ENCODE data around the gene SGIP1. TPM values are rescaled to one million over a fixed set of nuclear protein-coding genes. Genes with fewer than 3 reads are reported as not detected.

The SGIP1 gene
- total and polyA plus RNA-seq, 8 donors, result 0.31 to 2.3 (median 1.1) TPM

GRCh38 chr1:66696771-66697170, 162.8 kb downstream of the SGIP1 start:
- Histone ChIP-seq H3K36me3 (no peaks in the 10 kb centered on the region), H3K27me3 (no peaks in the 10 kb centered on the region), H3K4me3 (no peak overlapping the region), H3K4me1 (no peaks in the 10 kb centered on the region), H3K27ac (no peak overlapping the region), H3K9me3 (no peaks in the 10 kb centered on the region)
- intact Hi-C loops (cut with DNase I), result no loop called here
- DNase-seq (no peak), FAIRE-seq (no peak), ATAC-seq (no peak)
- TF ChIP-seq CTCF (IDR thresholded peaks at IDR 0.05), result no peak

GRCh38 chr1:66699213-66699612, 165.3 kb downstream of the SGIP1 start:
- ATAC-seq, result no peak
- DNase-seq, result no peak
- Histone ChIP-seq H3K27ac (no peak overlapping the region), H3K4me3 (no peak overlapping the region), H3K4me1 (no peaks in the 10 kb centered on the region), H3K9me3 (no peaks in the 10 kb centered on the region), H3K27me3 (no peaks in the 10 kb centered on the region), H3K36me3 (no peaks in the 10 kb centered on the region)
- FAIRE-seq, result no peak
- WGBS, 2 donors, result 61 to 73% methylated on average over 5 of the region's 5 CpGs
- TF ChIP-seq CTCF (IDR thresholded peaks at IDR 0.05), result no peak
- intact Hi-C loops (cut with DNase I), result no loop called here

- intact Hi-C loops (cut with DNase I), result no loop called here
- ATAC-seq, result peak in 1 of 4 donors; percentile 35
- 80 to 82% methylated on average over 4 of the region's 4 CpGs for WGBS, 2 donors
Observed at GRCh38 chr1:66704177-66704875, 170.4 kb downstream of the SGIP1 start.

GRCh38 chr1:66705110-66705509, 171.2 kb downstream of the SGIP1 start:
- H3K27ac ChIP-seq, result no peak overlapping the region
- H3K9me3 ChIP-seq, result no peaks in the 10 kb centered on the region
- FAIRE-seq (no peak), ATAC-seq (peak in 3 of 4 donors; percentile 34 to 46 (median 36)), DNase-seq (no peak)
- H3K27me3 ChIP-seq, result no peaks in the 10 kb centered on the region
- no peaks in the 10 kb centered on the region for H3K36me3 ChIP-seq
- H3K4me1 ChIP-seq, result no peaks in the 10 kb centered on the region
- no peak overlapping the region for H3K4me3 ChIP-seq
- 47 to 52% methylated on average over 5 of the region's 5 CpGs for WGBS, 2 donors
- intact Hi-C loops (cut with DNase I), result no loop called here
- no peak for TF ChIP-seq CTCF (IDR thresholded peaks at IDR 0.05)

More at GRCh38 chr1:66704177-66704875, 170.4 kb downstream of the SGIP1 start:
- no peak for FAIRE-seq
- DNase-seq, result no peak
- TF ChIP-seq CTCF (IDR thresholded peaks at IDR 0.05), result no peak
- Histone ChIP-seq H3K9me3 (no peaks in the 10 kb centered on the region), H3K4me1 (no peaks in the 10 kb centered on the region), H3K27ac (no peak overlapping the region), H3K4me3 (no peak overlapping the region), H3K36me3 (no peaks in the 10 kb centered on the region), H3K27me3 (no peaks in the 10 kb centered on the region)

- intact Hi-C loops (cut with DNase I), result no loop called here
- H3K4me3 ChIP-seq, result no peak overlapping the region
- 37 to 40% methylated on average over 2 of the region's 2 CpGs for WGBS, 2 donors
- TF ChIP-seq CTCF (IDR thresholded peaks at IDR 0.05), result no peak
- no peak for DNase-seq
- ATAC-seq, result no peak
- H3K27ac ChIP-seq, result no peak overlapping the region
- H3K27me3 ChIP-seq, result no peaks in the 10 kb centered on the region
- no peaks in the 10 kb centered on the region for H3K4me1 ChIP-seq
- no peaks in the 10 kb centered on the region for H3K9me3 ChIP-seq
- H3K36me3 ChIP-seq, result no peaks in the 10 kb centered on the region
- FAIRE-seq, result no peak
Observed at GRCh38 chr1:66711420-66711819, 177.5 kb downstream of the SGIP1 start.
